A549 treated with AZD9567 at 1 μM for 4 hours (cell line): ENCODE results near the gene GPR139. TPM values are rescaled to one million over a fixed set of nuclear protein-coding genes. Genes with fewer than 3 reads are reported as not detected.

Source experiments
- total RNA-seq: library from RNA; stranded (reverse); fragments of 200-300 nt; extraction: Qiagen RNA extraction; gene quantifications from 5 replicates; pipeline ENCODE4 v1.2.3, GENCODE V29; 2022; ENCODE audit not compliant: insufficient read depth

GPR139 gene
- not detected in 5 replicates for total RNA-seq

GRCh38 chr16:20073203-20074098 is at the start of gene GPR139:
GPR139 (minus strand) TSS chr16:20073890; CDS start chr16:20073616, 274 bp downstream.

Other genes with a start within 250 kb of the GPR139 start
- gene GPRC5B, start 189.0 kb downstream of the GPR139 start, total RNA-seq: 28.6 to 37.7 TPM (median 33.2 TPM) in 5 replicates